ENCODE data around the gene ILKAP.

The ILKAP gene

DNA sequence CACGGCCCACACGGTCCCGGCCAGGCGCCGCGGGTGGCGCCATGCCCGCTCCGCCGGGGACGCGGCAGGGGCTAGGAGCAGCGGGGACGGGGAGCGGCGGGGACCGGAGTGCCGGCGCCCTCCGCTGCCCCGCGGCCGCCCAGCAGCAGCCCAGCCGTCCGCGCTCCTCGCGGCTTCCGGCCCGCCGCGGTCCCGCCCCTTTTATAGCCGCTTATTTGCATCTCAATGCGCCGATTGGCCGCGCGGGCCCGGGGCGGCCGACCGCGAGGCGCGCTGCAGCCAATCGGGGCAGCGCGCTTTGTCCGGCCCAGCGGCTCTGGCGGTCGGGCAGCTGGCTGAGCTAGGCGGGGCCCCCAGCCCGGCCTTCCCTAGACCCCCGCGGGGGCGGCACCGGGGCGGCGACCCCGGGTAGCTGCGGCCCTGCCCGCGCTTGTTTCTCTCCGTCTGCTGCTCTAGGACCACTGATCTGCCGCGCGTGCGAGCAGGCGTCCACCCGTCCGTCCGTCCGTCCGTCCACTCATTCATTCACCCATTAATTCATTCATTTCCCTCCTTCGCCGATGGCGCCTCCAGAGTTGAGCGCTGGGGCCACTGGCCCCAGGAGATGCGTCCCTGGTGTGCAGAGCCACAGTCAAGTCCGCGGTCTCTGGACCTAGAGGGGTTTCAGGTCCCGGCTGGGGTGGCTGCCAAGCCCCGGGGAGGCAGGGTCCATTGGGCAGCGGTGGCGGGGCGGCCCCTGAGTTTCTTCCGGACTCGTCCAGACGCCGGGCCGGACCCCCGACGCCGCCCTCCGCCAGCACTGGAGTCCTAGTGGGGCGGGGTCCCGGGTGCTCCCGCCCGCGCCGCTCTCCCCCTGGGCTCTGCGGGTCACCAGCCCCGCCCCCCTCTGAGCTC is 36.6 kb upstream of the ILKAP start, which contains the start of gene HES6:
Gene HES6, minus strand, starts transcription at position 176 of the 894 bp plus-strand sequence. Its CDS starts 133 bp downstream, at position 43.
- no peak for DNase-seq (ENCODE audit: low read depth)
- peak within 1 kb of the TSS; percentile 66 for H3K4me3 ChIP-seq (ENCODE audit: low read depth, low read length)
- TF ChIP-seq, protein P1, sequence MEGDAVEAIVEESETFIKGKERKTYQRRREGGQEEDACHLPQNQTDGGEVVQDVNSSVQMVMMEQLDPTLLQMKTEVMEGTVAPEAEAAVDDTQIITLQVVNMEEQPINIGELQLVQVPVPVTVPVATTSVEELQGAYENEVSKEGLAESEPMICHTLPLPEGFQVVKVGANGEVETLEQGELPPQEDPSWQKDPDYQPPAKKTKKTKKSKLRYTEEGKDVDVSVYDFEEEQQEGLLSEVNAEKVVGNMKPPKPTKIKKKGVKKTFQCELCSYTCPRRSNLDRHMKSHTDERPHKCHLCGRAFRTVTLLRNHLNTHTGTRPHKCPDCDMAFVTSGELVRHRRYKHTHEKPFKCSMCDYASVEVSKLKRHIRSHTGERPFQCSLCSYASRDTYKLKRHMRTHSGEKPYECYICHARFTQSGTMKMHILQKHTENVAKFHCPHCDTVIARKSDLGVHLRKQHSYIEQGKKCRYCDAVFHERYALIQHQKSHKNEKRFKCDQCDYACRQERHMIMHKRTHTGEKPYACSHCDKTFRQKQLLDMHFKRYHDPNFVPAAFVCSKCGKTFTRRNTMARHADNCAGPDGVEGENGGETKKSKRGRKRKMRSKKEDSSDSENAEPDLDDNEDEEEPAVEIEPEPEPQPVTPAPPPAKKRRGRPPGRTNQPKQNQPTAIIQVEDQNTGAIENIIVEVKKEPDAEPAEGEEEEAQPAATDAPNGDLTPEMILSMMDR (IDR thresholded peaks at IDR 0.05; ENCODE audit: control insufficient read depth, extremely low read depth, insufficient read depth) = peak; percentile 22; the same call in 1 of the 2 replicates

DNA sequence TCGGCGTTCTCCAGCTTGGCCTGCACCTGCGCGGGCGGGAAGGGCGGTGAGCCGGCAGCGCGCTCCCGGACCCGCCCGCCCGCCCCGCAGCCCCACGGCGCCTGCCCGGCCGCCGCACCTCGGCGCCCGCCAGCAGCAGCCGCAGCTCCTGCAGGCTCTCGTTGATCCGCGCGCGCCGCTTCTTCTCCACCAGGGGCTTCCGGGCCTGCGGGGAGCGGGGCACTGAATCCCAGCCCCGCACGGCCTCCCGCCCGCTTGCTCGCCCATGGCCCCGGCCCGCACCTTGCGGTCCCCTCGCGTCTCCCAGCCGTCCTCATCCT is 36.0 kb upstream of the ILKAP start:
- TF ChIP-seq, protein P1 (IDR thresholded peaks at IDR 0.05; ENCODE audit: control insufficient read depth, extremely low read depth, insufficient read depth) = no peak
- no peak for DNase-seq (ENCODE audit: low read depth)
- H3K4me3 ChIP-seq (ENCODE audit: low read depth, low read length) = peak overlapping the region; percentile 66

DNA sequence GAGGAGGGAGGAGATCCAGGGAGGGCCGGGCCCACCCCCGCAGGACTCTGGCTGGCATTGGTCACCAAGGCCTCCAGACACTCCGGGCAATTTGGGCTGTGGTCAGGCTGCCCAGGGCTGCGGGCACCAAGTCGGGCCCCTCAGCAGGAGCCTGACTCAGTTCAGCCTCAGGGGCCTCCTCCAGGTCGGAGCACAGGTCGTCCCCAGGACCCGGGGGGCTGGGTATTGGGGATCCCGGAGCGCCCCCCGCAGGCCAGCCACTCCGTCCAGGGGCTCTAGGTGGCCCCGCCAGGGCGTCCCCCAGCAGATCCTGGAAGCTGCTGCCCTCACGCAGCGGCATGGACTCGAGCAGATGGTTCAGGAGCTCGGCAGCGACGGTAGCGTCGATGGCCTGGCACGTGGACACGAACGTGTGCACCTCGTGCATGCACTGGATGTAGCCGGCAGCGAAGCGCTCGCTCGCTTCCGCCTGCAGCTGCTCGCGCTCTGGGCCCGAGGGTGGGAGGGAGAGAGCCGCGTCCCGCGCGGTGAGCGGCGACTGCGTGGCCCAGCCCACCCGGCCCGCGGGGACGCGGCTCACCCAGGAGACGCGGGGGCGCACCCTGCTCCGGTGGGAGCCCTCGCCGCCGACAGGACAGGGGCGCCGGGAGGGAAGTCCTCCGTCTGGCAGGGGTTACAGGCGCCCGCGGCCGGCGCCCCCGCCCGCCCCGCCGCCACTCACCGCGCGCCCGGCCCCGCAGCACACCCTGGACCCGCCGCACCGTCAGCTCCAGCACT is 35.5 kb upstream of the ILKAP start:
- DNase-seq (ENCODE audit: low read depth) = no peak
- TF ChIP-seq, protein P1 (IDR thresholded peaks at IDR 0.05; ENCODE audit: control insufficient read depth, extremely low read depth, insufficient read depth) = no peak
- H3K4me3 ChIP-seq (ENCODE audit: low read depth, low read length) = peak overlapping the region; percentile 66

DNA sequence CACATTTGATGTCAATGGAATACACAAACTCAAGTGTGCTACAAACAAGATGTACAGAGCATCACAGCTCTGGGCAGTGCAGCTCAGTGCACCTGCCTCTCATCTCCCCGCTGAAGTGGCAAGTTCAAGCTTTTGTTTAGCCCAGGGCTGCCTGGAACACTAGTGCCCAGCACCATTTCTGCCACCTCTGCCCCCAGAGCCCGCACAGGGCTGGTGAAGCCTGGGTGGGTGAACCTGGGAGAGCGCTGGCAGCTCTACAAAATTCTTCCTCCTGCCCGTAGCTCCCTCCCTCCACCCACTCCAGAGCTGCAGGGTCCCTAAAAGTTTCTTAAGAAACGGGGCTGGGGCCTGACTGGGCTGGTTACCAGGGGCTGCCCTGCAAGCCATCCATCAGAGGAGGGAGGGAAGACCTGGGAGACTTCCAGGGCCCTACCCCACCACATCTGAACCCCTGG is 34.8 kb upstream of the ILKAP start:
- DNase-seq (ENCODE audit: low read depth) = no peak
- peak overlapping the region; percentile 66 for H3K4me3 ChIP-seq (ENCODE audit: low read depth, low read length)
- TF ChIP-seq, protein P1 (IDR thresholded peaks at IDR 0.05; ENCODE audit: control insufficient read depth, extremely low read depth, insufficient read depth) = no peak

DNA sequence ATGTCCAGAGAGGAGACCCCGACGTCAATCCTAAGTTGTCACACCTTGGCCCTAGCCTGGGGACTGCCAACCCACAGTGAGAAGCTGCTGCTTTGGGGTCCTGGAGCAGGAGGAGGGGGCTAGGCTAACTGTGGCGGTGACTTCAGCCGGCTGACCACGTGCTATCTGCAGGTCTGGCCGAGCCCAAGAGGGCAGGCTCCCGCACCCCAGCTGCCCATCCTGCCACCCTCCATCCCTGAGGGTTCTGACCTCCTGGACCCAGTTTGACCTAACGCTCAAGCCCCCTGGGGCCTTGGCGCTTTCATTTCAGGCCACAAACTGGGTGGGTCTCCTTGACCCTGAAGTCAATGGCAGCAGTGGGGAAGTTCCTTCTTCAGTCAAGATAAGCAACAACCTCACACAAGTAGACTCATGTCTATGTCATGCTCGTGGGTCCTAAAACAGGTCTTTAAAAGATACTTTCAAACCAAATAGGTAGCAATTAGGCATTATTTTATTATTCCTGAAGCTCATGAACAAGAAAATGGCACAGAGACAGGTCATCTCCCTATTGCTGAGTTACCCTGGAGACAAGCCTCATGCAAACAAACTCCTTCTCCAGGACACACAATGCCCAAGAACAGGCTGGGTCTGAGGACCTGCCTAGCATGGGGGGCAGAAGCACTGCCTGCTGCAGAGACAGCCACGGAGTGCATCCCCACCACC is 34.1 kb upstream of the ILKAP start:
- no peak for DNase-seq (ENCODE audit: low read depth)
- H3K4me3 ChIP-seq (ENCODE audit: low read depth, low read length) = no peak overlapping the region
- TF ChIP-seq, protein P1 (IDR thresholded peaks at IDR 0.05; ENCODE audit: control insufficient read depth, extremely low read depth, insufficient read depth) = no peak

DNA sequence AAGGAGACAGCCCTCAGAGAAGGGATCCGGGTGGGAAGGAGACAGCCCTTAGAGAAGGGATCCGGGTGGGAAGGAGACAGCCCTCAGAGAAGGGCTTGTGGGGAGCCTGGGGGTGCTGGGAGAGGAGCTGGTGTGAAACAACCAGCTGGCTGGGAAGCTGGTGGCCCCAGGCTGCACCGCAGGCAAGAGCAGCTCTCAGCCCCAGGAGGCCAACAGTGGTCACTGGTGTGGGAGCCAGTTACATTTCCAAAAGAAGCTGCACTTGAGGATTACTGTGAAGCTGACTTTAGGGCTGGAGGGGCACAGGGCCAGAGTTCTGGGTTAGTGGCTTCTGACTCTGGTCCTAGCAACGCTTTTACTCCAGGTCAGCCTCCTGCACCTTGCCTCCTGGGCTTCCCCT is 33.1 kb upstream of the ILKAP start:
- DNase-seq (ENCODE audit: low read depth) = no peak
- TF ChIP-seq, protein P1 (IDR thresholded peaks at IDR 0.05; ENCODE audit: control insufficient read depth, extremely low read depth, insufficient read depth) = no peak
- no peak overlapping the region for H3K4me3 ChIP-seq (ENCODE audit: low read depth, low read length)
